Endodermal cell (in vitro differentiated cells): ENCODE results near the gene SNAPC2. TPM values are rescaled to one million over a fixed set of nuclear protein-coding genes. Genes with fewer than 3 reads are reported as not detected.

Source experiments
- DNase-seq: peaks from one replicate; pipeline ENCODE4 v3.0.0-alpha.2; 2017
- H3K27ac ChIP-seq: 2 replicates; pipeline ENCODE4 v1.5.1; 2013; ENCODE audit warnings: mild to moderate bottlenecking, low read depth, low read length, moderate library complexity
- H3K27me3 ChIP-seq: 2 replicates; pipeline ENCODE4 v1.6.1; 2013; ENCODE audit warnings: mild to moderate bottlenecking, low read length, moderate library complexity; ENCODE audit not compliant: insufficient read depth, control insufficient read depth, poor library complexity, severe bottlenecking
- H3K36me3 ChIP-seq: 2 replicates; pipeline ENCODE4 v1.7.0; 2013; ENCODE audit warnings: mild to moderate bottlenecking, low read length, moderate library complexity; ENCODE audit not compliant: control insufficient read depth, insufficient read depth
- H3K4me1 ChIP-seq: one replicate; pipeline ENCODE4 v1.7.0; 2013; ENCODE audit warnings: low read length; ENCODE audit not compliant: control insufficient read depth, insufficient read depth
- H3K4me3 ChIP-seq: 2 replicates; pipeline ENCODE4 v1.5.1; 2013; ENCODE audit warnings: mild to moderate bottlenecking, low read length, moderate library complexity
- H3K9ac ChIP-seq: 2 replicates; pipeline ENCODE4 v1.6.1; 2013; ENCODE audit warnings: mild to moderate bottlenecking, low read length, moderate library complexity; ENCODE audit not compliant: poor library complexity, severe bottlenecking; ENCODE audit errors: extremely low read depth
- H3K9me3 ChIP-seq: 2 replicates; pipeline ENCODE4 v1.6.1; 2013; ENCODE audit warnings: mild to moderate bottlenecking, low read length, moderate library complexity; ENCODE audit not compliant: control insufficient read depth
- H3K27ac Mint-ChIP-seq: 2 replicates; pipeline ENCODE4 v1.8.0; 2020; ENCODE audit warnings: mixed read lengths
- H3K27me3 Mint-ChIP-seq: 2 replicates; pipeline ENCODE4 v1.8.0; 2021; ENCODE audit warnings: mild to moderate bottlenecking, mixed read lengths; ENCODE audit not compliant: insufficient read depth
- H3K36me3 Mint-ChIP-seq: 2 replicates; pipeline ENCODE4 v1.8.0; 2020; ENCODE audit warnings: low read depth, mixed read lengths
- H3K4me1 Mint-ChIP-seq: 2 replicates; pipeline ENCODE4 v1.8.0; 2020; ENCODE audit warnings: mixed read lengths
- H3K4me3 Mint-ChIP-seq: 2 replicates; pipeline ENCODE4 v1.8.0; 2020; ENCODE audit warnings: mild to moderate bottlenecking, moderate library complexity, mixed read lengths
- H3K9me3 Mint-ChIP-seq: 2 replicates; pipeline ENCODE4 v1.8.0; 2020; ENCODE audit warnings: mild to moderate bottlenecking, mixed read lengths
- CTCF ChIP-seq: fragments of 200-600 bp; sonication (generic); conservative IDR thresholded peaks from 2 replicates; pipeline ENCODE4 v1.5.0; 2021; ENCODE audit warnings: antibody characterized with exemption, mild to moderate bottlenecking
- WGBS, 2 experiments: methylation state at CpG; one replicate each; pipeline versions ENCODE4 v1.1.5 to v1.1.7; 2013; ENCODE audit warnings: missing lambda C conversion rate in 2 of 2, mixed read lengths in 1 of 2; ENCODE audit not compliant: insufficient coverage in 1 of 2, insufficient read length in 1 of 2; 5-methylcytosine and 5-hydroxymethylcytosine counted together
- total RNA-seq, 2 donors: library from RNA; stranded (reverse); fragmentation: NEBNext Ultra II Directional in 1 of 2; extraction: Animal tissue kit (Norgen Biotek cat#: 25700) in 1 of 2; gene quantifications; 2 replicates in 1 of 2; 3 replicates in 1 of 2; pipeline ENCODE4 v1.2.1, GENCODE V29; 2021

Gene SNAPC2
- total RNA-seq, 2 donors from 2014 or later: 11.9 to 14.2 TPM

- Histone ChIP-seq H3K27ac (no peak overlapping the region), H3K4me3 (no peak overlapping the region), H3K4me1 (no peaks in the 10 kb centered on the region), H3K27me3 (no peaks in the 10 kb centered on the region), H3K9me3 (no peaks in the 10 kb centered on the region), H3K9ac (no peak overlapping the region), H3K36me3 (peaks cover 70% of the 10 kb centered on the region)
- no peak for TF ChIP-seq CTCF
- Mint-ChIP-seq H3K9me3 (no peaks in the 10 kb centered on the region), H3K4me1 (no peaks in the 10 kb centered on the region), H3K27ac (peak overlapping the region; percentile 48), H3K4me3 (no peak overlapping the region), H3K27me3 (no peaks in the 10 kb centered on the region), H3K36me3 (peaks cover 35% of the 10 kb centered on the region)
- 94 to 96% methylated on average over 15 to 21 of the region's 21 CpGs for WGBS, 2 experiments
- DNase-seq: no peak
Observed at GRCh38 chr19:7934766-7935165, 14.6 kb downstream of the SNAPC2 start.

GRCh38 chr19:7940841-7941240, 20.7 kb downstream of the SNAPC2 start:
- no peak for DNase-seq
- Histone ChIP-seq H3K36me3 (peaks cover 32% of the 10 kb centered on the region), H3K4me3 (no peak overlapping the region), H3K9me3 (no peaks in the 10 kb centered on the region), H3K9ac (no peak overlapping the region), H3K27ac (no peak overlapping the region), H3K4me1 (no peaks in the 10 kb centered on the region), H3K27me3 (no peaks in the 10 kb centered on the region)
- Mint-ChIP-seq H3K27ac (no peak overlapping the region), H3K36me3 (peaks cover 20% of the 10 kb centered on the region), H3K4me3 (no peak overlapping the region), H3K4me1 (peaks cover 3% of the 10 kb centered on the region), H3K27me3 (no peaks in the 10 kb centered on the region), H3K9me3 (no peaks in the 10 kb centered on the region)
- WGBS, 2 experiments: 91 to 96% methylated on average over 3 to 13 of the region's 13 CpGs
- no peak for TF ChIP-seq CTCF

- Mint-ChIP-seq H3K27me3 (no peaks in the 10 kb centered on the region), H3K9me3 (no peaks in the 10 kb centered on the region), H3K4me3 (peak overlapping the region; percentile 91), H3K4me1 (peaks cover 3% of the 10 kb centered on the region), H3K27ac (peak overlapping the region; percentile 99), H3K36me3 (peaks cover 20% of the 10 kb centered on the region)
- whole genome bisulfite sequencing, 2 experiments: 96% methylated on average over 17 to 19 of the region's 19 CpGs
- Histone ChIP-seq H3K36me3 (peaks cover 24% of the 10 kb centered on the region), H3K9me3 (no peaks in the 10 kb centered on the region), H3K4me1 (no peaks in the 10 kb centered on the region), H3K4me3 (peak overlapping the region; percentile 86), H3K27me3 (no peaks in the 10 kb centered on the region), H3K27ac (no peak overlapping the region), H3K9ac (peak overlapping the region; percentile 98)
- no peak for DNase-seq
- TF ChIP-seq CTCF: no peak
Observed at GRCh38 chr19:7941895-7942596, 21.9 kb downstream of the SNAPC2 start.
